Astrocyte of the cerebellum (primary cell): Measurements from ENCODE around the gene SCMH1.
"Not testable (repeated sequence)": the region's sequence is repeated elsewhere in the genome, so short reads cannot be mapped to it uniquely, and the experiment has no call there.

Experiments
- DNase-seq: peaks from one replicate; pipeline ENCODE4 v3.0.0-alpha.2; 2011; ENCODE audit warnings: low read depth
- H3K4me3 ChIP-seq: 2 replicates; pipeline ENCODE4 v1.5.1; 2011; ENCODE audit warnings: mild to moderate bottlenecking, low read depth, low read length, moderate library complexity
- CTCF ChIP-seq: IDR thresholded peaks from 2 replicates; pipeline ENCODE4 v1.5.1; 2012; ENCODE audit warnings: low read length, low read depth, moderate library complexity, mild to moderate bottlenecking; ENCODE audit errors: missing control alignments
- in situ Hi-C: cut with HindIII; loops from 2 replicates; pipeline ENCODE4 v1.10.0; 2017; ENCODE audit warnings: low sequenced_read_pairs

SCMH1 gene

GRCh38 chr1:41213341-41213740 lies 28.8 kb downstream of the SCMH1 start:
- no peak for TF ChIP-seq CTCF
- H3K4me3 ChIP-seq = no peak overlapping the region
- in situ Hi-C loops = no loop called here
- no peak for DNase-seq

DNA sequence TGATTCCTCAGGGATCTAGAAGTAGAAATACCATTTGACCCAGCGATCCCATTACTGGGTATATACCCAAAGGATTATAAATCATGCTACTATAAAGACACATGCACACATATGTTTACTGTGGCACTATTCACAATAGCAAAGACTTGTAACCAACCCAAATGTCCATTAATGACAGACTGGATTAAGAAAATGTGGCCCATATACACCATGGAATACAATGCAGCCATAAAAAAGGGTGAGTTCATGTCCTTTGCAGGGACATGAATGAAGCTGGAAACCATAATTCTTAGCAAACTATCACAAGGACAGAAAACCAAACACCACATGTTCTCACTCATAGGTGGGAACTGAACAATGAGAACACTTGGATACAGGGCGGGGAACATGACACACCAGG lies 30.5 kb downstream of the SCMH1 start:
- in situ Hi-C loops, DNase-seq, H3K4me3 ChIP-seq: not testable (repeated sequence)

GRCh38 chr1:41207053-41207452 lies 35.1 kb downstream of the SCMH1 start:
- in situ Hi-C loops, DNase-seq, H3K4me3 ChIP-seq: not testable (repeated sequence)

- no peak for TF ChIP-seq CTCF
- H3K4me3 ChIP-seq = no peak overlapping the region
- no peak for DNase-seq
- in situ Hi-C loops = no loop called here
Measured at GRCh38 chr1:41200728-41201127, 41.4 kb downstream of the SCMH1 start.

DNA sequence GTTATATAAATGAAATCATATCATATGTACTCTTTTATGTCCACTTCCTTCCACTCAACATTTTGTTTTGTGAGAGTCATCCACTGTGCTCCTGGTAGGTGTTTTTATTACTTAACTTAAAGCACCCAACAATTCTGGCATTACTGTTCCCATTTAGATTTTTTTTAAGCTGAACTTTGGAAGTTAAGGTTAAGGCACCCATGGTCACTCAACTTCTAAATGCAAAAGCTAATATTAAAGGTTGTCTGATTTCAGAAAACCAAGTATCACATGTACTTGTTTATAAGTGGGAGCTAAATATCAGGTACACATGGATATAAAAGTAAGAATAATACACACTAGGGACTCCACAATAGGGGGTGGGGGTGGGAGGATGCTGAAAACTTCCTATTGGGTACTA lies 42.7 kb downstream of the SCMH1 start:
- in situ Hi-C loops = no loop called here
- no peak overlapping the region for H3K4me3 ChIP-seq
- DNase-seq = no peak
- no peak for TF ChIP-seq CTCF

DNA sequence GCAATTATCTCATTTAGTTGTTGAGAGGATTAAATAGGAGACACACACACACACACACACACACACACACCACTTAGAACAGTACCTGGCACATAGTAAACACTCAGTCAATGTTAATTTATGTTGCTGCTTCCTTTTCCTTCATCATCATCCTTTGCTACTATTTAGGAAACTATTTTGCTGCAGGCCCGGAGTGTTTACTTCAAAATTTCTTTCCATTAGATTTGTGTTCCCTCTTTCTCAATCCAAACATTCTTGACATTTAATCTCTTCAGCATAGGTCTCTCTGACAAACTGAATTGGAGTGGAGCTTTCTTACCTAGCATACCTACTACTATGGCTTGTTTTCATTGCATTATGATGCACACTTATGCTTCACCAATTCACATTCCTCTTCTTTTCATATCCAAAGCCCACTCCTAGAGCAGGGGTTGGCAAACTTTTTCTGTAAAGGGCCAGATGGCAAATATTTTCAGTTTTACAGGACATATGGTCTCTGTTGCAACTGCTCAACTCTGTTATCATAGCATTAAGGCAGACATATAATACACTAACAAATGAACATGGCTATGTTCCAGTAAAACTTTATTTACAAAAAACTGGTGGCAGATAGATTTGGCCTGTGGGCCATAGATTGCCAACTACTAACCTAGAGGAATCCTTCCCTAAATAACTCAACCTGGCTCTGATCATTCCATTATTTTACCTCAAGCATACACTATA lies 49.5 kb downstream of the SCMH1 start:
- no peak for DNase-seq
- H3K4me3 ChIP-seq = no peak overlapping the region
- TF ChIP-seq CTCF = no peak
- in situ Hi-C loops = no loop called here

GRCh38 chr1:41184446-41184845 lies 57.7 kb downstream of the SCMH1 start:
- no peak for DNase-seq
- no peak overlapping the region for H3K4me3 ChIP-seq
- TF ChIP-seq CTCF = no peak
- in situ Hi-C loops = no loop called here

GRCh38 chr1:41178230-41178629 lies 63.9 kb downstream of the SCMH1 start:
- in situ Hi-C loops, DNase-seq, H3K4me3 ChIP-seq: not testable (repeated sequence)
